HG03378 (cell line): ENCODE measurements around the gene RPRD1B.
A peak's percentile ranks its signal among the peaks of the same experiment; 100 is the strongest.

Experiments
- ATAC-seq: cut with Tn5 transposase; IDR thresholded peaks from one replicate; pipeline ENCODE4 v1.9.1; 2021; ENCODE audit warnings: mild to moderate bottlenecking, moderate library complexity; ENCODE audit not compliant: unreplicated experiment

RPRD1B gene

DNA sequence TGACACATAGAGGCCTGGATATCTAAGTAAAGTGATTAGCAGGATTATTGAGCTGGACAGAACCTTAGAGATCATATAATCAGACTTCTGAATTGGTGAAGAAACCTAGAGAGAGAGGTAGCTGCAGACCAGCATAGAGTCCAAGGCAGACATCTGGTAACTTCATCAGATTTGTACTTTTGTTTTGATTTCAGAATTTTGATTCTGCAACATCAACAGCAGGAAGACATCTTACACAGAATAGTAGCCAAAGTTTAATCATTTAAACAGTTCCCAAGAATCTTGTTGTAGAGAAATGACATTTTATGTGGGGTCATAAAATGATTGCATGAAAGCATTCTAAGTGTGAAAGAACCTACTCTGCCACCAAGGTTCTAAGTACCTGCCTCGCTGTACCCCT lies 39.4 kb downstream of the RPRD1B start:
- no peak for ATAC-seq

DNA sequence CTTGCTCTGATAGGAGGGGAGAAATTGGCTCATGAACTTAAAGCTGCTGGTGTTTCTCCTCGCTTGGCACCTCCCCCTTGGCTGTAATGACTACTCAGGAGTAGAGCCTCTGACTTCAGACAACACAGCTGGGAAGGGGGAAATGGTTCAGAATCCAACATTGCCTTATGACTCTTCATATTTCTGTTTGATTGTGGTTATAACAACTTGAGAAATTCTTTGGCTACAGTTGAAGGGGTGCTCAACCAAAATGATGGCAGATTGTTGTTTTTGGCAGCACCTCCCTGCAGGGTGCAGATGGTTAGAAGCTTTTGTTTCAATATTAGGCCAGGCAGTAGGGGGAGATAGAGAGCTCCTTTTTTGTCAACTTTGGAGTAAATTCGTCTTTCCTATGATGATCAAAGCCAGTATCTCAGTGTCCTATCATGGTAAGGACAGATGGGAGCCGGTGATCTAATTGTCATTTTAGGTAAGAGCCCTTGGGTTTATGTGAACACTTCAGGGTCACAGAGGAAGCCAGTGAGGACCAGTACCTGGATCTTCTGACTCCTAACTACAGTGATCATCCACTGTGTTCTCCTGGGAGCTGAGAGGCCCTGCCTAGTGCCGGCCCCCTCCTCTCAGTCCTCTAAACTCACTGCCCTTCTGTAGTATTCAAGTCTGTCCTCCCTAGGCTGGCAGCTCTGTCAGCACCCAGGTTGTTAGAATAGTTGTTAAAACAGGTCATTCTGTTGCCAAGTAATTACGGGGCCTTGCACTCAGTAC lies 39.9 kb downstream of the RPRD1B start:
- ATAC-seq = peak; percentile 55

DNA sequence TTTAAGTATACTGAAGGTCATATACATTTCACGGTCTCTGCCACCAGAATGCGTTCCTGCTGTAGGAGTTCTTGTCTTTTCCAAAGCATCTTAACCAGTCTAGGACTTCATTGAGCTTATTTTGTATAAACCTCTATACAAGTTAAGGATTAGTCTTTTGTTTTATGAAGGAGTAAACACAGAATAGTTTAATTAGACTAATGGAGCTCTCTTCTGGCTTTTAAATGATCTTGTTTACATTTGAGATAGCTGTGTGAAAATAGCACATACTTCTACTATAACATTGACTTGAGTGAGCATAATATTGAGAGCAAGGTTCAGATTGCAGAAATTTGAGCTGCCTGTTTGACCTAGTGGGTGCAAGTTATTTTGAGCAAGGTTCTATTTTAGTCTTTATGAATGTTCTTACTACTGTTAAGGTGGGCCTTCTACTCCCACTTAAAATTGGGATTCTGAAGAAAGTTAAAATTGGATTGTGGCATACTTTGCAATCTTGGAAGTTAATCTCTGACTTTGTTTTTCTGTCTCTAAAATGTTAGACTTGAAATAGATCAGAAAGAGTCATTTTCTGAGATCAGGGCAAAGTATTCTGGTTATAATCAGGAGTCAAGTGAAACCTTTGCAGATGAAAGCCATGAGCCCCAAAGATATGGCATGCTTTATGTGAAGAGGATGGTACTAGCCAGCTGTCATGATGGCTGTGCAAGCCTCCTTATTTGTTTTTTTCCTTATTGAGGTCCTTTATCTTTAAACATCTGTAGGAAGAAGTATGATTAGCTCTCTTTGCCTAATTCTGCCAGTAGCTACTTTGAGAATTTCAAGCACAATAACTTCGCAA lies 41.8 kb downstream of the RPRD1B start:
- ATAC-seq = no peak

- no peak for ATAC-seq
Observed at GRCh38 chr20:38076548-38076947, 43.0 kb downstream of the RPRD1B start.

DNA sequence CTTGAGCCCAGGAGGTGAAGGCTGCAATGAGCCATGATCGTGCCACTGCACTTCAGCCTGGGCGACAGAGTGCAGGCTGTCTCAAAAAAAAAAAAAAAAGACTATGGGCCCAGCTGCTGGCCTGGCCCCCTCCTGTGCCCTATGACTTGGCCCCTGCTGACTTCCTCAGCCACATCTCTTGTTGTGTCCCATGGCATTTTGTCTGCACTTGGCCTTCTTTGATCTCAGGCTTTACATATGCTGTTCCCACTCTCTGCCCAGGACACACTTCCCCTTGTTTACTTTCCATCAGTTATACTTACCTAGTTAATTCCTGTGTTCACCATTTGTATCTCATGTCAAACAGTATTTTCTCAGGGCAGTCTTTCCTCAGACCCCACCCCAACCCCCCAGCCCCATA lies 44.5 kb downstream of the RPRD1B start:
- no peak for ATAC-seq

GRCh38 chr20:38079353-38079752 lies 45.8 kb downstream of the RPRD1B start:
- ATAC-seq = no peak

DNA sequence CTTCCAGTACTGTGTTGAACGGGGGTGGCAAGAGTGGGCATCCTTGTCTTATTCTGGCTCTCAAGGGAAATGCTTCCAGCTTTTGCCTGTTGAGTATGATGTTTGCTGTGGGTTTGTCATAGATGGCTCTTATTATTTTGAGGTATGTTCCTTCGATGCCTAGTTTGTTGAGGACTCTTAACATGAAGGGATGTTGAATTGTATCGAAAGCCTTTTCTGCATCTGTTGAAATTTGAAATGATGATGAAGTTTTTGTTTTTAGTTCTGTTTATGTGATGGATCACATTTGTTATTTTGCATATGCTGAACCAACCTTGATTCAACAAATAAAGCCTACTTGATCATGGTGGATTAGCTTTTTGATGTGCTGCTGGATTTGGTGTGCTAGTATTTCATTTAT lies 48.0 kb downstream of the RPRD1B start:
- ATAC-seq = no peak

DNA sequence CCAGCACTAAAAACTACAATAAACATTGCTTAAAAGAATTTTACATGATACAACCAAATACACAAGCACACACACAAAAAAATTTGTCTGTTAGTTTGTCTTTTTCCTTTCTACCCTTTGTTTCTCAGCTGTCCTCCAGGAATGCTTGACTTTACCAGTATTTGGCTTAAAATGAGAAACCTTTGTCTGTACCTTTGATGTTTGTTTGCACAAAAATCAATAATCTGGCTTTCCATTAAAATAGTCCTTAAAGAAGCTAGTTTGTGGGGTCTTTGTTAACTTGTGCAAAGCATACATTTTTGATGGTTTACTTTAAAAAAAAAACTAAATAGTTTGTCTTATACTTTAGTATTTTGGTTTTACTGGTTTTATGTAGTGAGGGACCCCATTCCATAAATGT lies 49.3 kb downstream of the RPRD1B start:
- no peak for ATAC-seq

DNA sequence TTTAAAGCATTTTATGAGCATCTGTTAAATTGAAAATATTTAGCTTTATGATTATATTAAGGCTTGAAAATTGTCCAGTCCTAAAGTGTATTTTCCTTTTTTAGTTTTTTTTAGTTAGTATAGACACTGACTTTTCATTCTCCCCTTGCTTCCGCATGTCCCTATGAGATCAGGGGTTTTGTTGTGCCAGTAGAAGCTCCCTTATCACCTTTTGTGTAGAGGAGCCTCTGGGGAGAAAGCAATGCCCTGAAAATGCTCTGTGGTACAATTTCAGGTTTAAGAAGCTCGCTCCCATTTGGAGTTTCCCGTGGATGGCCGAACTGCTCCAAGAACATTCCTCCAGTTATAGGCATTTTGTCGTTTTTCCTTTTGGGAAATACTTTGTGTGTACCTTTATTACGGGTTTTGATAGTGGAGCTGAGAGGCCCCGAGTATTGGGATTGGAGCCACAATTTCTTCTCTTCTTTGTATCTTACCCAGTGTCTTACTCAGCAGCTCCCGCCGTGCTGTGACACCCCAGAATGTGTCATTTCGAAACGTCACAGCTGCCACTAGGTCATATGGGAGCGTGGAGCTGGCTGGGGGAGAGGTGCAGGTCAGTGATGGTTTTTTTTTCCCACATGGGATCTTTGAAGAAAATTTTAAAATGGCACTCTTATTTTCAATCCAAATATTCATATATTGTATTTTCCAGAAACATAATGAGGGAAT lies 49.9 kb downstream of the RPRD1B start:
- no peak for ATAC-seq

GRCh38 chr20:38084425-38084951 lies 50.9 kb downstream of the RPRD1B start:
- ATAC-seq = no peak

DNA sequence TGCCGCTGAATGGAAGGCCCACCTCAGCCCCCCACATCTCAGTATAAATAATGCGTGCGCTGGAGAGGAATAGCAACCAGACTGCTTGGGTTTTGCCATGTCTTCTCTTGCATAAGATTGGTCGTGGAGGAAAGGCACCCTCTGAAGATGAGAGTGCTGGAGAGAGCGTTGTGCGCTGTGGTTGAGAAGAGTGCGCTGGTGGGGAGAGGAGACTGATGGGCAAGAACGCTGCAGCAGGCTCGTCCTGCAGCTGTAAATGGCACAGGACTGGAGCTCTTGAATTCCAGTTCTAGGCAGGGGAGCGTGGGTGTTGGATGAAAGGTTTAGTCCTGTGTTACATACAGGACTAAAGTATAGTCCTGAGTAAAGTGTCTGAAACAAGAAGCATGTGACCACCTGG lies 51.5 kb downstream of the RPRD1B start:
- no peak for ATAC-seq

DNA sequence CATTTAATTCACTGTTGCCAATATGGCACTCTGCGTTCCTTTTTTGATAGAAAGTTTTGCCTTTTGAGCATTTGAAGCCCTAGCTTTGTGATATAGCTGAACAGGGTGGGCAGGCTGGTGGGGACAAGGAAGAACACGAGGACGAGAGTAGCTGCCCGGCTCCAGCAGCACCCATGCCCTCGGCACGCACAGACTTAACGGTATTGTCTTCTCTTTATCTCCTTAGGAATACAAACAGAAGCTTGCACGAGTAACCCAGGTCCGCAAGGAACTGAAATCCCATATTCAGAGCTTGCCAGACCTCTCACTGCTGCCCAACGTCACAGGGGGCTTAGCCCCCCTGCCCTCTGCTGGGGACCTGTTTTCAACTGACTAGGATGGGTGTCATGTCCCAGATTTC lies 56.0 kb downstream of the RPRD1B start:
- ATAC-seq = no peak

GRCh38 chr20:38090061-38090460 lies 56.5 kb downstream of the RPRD1B start:
- no peak for ATAC-seq

- no peak for ATAC-seq
Observed at GRCh38 chr20:38091441-38092216, 58.1 kb downstream of the RPRD1B start.

- no peak for ATAC-seq
Observed at GRCh38 chr20:38092260-38092857, 58.8 kb downstream of the RPRD1B start.

GRCh38 chr20:38092915-38093314 lies 59.4 kb downstream of the RPRD1B start:
- no peak for ATAC-seq

GRCh38 chr20:38093641-38094077 lies 60.1 kb downstream of the RPRD1B start:
- ATAC-seq = no peak

- ATAC-seq = peak; percentile 60
Observed at GRCh38 chr20:38094373-38094891, 60.9 kb downstream of the RPRD1B start.

GRCh38 chr20:38095017-38095686 lies 61.6 kb downstream of the RPRD1B start:
- ATAC-seq = no peak
